PC-3 (cell line): ENCODE results near the gene TTC39B.

Experiments used
- CTCF ChIP-seq: fragments of 300-600 bp; sonication (generic); conservative IDR thresholded peaks from 2 replicates; pipeline ENCODE4 v1.5.1; 2017; ENCODE audit warnings: antibody characterized with exemption, low read depth, mild to moderate bottlenecking, low read length
- EZH2 ChIP-seq: fragments of 300-600 bp; sonication (generic); IDR thresholded peaks from one replicate; pipeline ENCODE4 v1.6.1; 2017; ENCODE audit warnings: antibody characterized with exemption, mild to moderate bottlenecking, low read length; ENCODE audit not compliant: unreplicated experiment
- EZH2phosphoT487 ChIP-seq: fragments of 300-600 bp; sonication (generic); IDR thresholded peaks from 2 replicates; pipeline ENCODE4 v1.6.1; 2018; ENCODE audit warnings: mild to moderate bottlenecking, antibody characterized with exemption, low read length, borderline replicate concordance

GRCh38 chr9:15306068-15306756, 804 bp downstream of the TTC39B start:
- TF ChIP-seq CTCF (no peak), EZH2 (no peak), EZH2phosphoT487 (no peak)
